ENCODE data around the gene CDK6.

CDK6 gene

DNA sequence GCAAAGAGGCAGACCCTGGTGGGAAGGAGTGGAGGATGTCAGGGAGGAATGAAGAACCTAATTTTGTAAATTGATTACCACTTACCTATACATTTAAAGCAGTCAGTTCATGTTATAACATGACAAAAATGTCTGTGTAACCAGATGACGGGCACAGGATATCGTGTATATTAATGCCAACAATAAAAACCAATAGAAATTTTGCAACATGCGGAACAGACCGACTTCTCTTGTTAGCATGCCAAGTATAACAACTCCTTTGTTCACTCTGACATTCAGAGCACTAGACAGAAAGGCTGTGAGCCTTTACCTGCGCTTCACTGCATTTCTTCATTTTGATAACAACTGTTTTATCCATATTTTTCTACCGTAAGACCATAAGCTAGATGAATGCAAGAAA, 29.9 kb downstream of the CDK6 start:
- no peak for DNase-seq (ENCODE audit: low read depth)
- no peak overlapping the region for H3K4me3 ChIP-seq (replicated peaks; ENCODE audit: low read depth, low read length)
- TF ChIP-seq, protein P1, sequence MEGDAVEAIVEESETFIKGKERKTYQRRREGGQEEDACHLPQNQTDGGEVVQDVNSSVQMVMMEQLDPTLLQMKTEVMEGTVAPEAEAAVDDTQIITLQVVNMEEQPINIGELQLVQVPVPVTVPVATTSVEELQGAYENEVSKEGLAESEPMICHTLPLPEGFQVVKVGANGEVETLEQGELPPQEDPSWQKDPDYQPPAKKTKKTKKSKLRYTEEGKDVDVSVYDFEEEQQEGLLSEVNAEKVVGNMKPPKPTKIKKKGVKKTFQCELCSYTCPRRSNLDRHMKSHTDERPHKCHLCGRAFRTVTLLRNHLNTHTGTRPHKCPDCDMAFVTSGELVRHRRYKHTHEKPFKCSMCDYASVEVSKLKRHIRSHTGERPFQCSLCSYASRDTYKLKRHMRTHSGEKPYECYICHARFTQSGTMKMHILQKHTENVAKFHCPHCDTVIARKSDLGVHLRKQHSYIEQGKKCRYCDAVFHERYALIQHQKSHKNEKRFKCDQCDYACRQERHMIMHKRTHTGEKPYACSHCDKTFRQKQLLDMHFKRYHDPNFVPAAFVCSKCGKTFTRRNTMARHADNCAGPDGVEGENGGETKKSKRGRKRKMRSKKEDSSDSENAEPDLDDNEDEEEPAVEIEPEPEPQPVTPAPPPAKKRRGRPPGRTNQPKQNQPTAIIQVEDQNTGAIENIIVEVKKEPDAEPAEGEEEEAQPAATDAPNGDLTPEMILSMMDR (IDR thresholded peaks at IDR 0.05; ENCODE audit: low read length, missing control alignments) = no peak

DNA sequence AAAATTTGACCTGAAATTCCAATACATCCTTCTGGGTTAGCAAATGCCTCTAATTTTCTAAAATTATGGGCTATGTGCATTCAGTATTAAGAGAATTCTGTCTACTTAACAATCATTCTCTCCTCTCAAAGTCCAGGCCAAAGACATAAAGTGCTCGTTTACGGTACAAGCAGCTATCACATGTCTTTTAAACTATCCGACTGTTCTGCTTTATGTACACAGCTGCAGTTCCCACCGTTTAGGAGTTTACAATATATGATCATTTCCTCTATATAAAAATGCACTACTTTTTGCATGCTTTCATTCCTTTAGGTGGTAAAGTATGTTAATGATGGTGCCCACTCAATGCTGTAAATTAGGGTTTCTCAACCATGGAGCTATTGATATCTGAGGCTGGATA, 34.0 kb downstream of the CDK6 start:
- DNase-seq (ENCODE audit: low read depth) = no peak
- H3K4me3 ChIP-seq (replicated peaks; ENCODE audit: low read depth, low read length) = no peak overlapping the region
- TF ChIP-seq, protein P1 (IDR thresholded peaks at IDR 0.05; ENCODE audit: low read length, missing control alignments) = no peak

DNA sequence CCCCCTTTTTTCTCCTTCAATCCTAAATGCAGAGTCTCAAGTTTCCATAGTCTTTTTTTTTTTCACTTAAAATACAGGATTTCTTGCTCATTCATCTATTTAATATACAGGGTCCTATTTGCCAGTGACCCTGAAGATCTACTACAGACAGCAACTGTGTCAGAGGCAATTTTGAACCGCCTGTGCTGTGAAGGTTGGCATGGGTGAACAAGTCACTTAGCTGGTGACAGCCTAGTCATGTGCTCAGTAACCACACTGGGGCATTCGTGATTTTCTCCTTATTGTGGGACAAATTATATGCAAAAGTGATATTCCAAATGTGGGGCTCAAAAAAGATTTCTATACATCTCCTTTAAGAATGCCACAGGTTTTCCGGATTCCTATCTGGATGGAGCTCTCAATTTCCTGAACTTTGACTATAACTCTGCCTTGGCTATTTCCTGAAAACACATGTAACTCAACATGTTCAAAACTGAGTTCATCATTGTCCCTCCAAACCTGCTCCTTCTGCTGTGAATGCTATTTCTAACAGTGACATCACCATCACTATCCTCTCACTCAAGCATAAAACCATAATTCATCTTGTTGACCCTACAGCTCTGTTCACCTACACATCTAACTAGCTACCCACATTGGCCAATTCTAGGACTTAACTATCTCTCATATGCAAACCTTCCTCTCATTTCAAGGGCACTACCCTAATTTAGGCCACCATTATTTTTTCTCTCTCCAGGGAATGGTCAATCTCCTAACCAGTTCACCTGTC, 36.7 kb downstream of the CDK6 start:
- no peak overlapping the region for H3K4me3 ChIP-seq (replicated peaks; ENCODE audit: low read depth, low read length)
- no peak for DNase-seq (ENCODE audit: low read depth)
- TF ChIP-seq, protein P1 (IDR thresholded peaks at IDR 0.05; ENCODE audit: low read length, missing control alignments) = no peak

DNA sequence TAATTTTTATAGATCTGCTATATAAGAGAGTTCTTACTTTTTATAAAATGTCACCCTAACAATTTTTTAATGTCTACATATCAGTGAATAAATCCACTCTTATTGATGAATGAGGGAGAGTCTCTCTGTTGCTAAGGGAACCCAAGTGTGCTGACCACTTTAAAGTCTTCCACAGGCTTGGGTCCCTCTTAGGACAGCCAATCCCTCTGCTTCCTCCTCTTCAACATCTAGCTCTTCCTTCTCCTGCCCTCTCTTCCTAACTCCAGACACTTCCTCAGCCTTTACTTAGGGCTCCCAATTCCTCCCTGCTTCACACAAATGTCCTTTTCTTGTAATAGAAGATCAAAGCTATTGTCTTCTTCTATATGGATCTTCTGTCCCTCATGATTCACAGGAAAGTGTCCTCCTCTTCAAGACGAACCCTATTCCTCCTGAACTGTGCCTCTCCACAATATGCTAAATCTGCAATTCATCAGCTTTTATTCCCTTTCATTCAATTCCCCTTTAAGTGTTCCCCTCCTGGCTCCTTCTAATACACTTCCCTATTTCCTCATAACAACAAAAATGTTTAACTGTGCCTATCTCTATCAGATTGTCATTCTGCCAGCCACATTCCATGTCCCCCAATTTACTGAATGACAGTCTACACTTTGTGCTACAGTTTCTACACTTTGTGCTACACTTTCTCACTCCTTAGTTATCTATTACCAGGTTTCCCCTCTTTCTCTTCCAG, 37.7 kb downstream of the CDK6 start:
- DNase-seq (ENCODE audit: low read depth) = peak; percentile 36
- TF ChIP-seq, protein P1 (IDR thresholded peaks at IDR 0.05; ENCODE audit: low read length, missing control alignments) = no peak
- no peak overlapping the region for H3K4me3 ChIP-seq (replicated peaks; ENCODE audit: low read depth, low read length)

DNA sequence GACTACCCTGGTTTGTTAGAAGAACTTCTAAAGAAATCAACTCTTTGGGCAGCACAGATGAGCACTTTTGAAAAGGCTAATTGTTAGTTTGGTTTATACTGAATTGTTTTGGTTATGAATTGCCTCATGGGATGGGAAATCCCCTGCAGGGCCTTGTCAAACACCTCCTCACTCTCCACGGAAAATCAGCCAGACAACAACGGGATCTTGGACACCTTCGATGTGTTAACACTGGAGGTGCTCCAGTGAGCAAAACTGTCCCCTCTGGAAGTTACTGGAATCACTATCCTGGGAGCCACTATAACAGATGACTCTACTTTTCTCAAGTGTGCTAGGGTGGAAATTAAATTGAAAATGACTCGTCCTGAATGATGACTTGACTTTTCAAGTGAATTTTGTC, 38.7 kb downstream of the CDK6 start:
- H3K4me3 ChIP-seq (replicated peaks; ENCODE audit: low read depth, low read length) = no peak overlapping the region
- peak; percentile 40 for DNase-seq (ENCODE audit: low read depth)
- TF ChIP-seq, protein P1 (IDR thresholded peaks at IDR 0.05; ENCODE audit: low read length, missing control alignments) = no peak

DNA sequence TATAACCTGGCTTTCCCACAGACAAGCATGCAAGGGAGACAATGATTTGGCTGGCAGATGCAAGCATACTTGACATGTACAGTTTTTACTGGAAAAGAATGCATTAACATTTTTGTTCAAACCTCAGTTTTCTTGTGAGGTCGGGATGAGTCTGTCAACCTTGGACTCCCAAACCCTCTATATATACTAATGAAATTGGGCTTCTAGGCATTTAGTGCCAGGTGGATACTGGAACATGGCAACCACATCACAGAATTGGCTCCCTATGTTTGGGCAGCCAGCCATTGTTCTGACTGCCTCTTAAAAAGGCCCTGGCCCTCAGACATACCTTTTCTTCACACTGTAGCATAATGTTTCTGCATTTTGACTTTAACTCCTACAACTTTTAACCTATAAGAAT, 39.1 kb downstream of the CDK6 start:
- TF ChIP-seq, protein P1 (IDR thresholded peaks at IDR 0.05; ENCODE audit: low read length, missing control alignments) = no peak
- no peak overlapping the region for H3K4me3 ChIP-seq (replicated peaks; ENCODE audit: low read depth, low read length)
- DNase-seq (ENCODE audit: low read depth) = no peak

Measured in fibroblast of pulmonary artery (primary cell).